Limb (tissue), 2 donors: ENCODE results near the gene INCA1.
A peak's percentile ranks its signal among the peaks of the same experiment; 100 is the strongest.
"Not testable (repeated sequence)": the region's sequence is repeated elsewhere in the genome, so short reads cannot be mapped to it uniquely, and the experiment has no call there.

Source experiments
- DNase-seq, 2 donors: peaks; one replicate each; pipeline ENCODE4 v3.0.0-alpha.2; 2016; ENCODE audit errors: extremely low spot score in 2 of 2

INCA1 gene

GRCh38 chr17:4997302-4998026 is at the start of gene INCA1, which contains the start of gene KIF1C:
TSS of gene INCA1 (minus strand) at chr17:4997522. CDS start at chr17:4994437, 3,085 bp downstream.
TSS of gene KIF1C (plus strand) at chr17:4997950. CDS start at chr17:5000247, 2,297 bp downstream.
- DNase-seq = peak; percentile 93 to 95

GRCh38 chr17:5045496-5045895 is 48.2 kb upstream of the INCA1 start:
- DNase-seq = no peak

GRCh38 chr17:5044630-5045029 is 47.3 kb upstream of the INCA1 start:
- no peak for DNase-seq

GRCh38 chr17:5043524-5043923 is 46.2 kb upstream of the INCA1 start:
- no peak for DNase-seq

- no peak for DNase-seq
Measured at GRCh38 chr17:5042157-5043022, 45.1 kb upstream of the INCA1 start.

GRCh38 chr17:5035315-5035714 is 38.0 kb upstream of the INCA1 start, which contains the start of gene SLC52A1:
TSS of gene SLC52A1 (minus strand) at chr17:5035426. CDS start at chr17:5034606, 820 bp downstream.
- no peak for DNase-seq

GRCh38 chr17:5034651-5035050 is 37.3 kb upstream of the INCA1 start:
- no peak for DNase-seq

GRCh38 chr17:5034063-5034462 is 36.7 kb upstream of the INCA1 start:
- no peak for DNase-seq

GRCh38 chr17:5033352-5034015 is 36.2 kb upstream of the INCA1 start:
- DNase-seq = no peak

- DNase-seq = no peak
Measured at GRCh38 chr17:5032865-5033264, 35.5 kb upstream of the INCA1 start.

- peak; percentile 73 to 88 for DNase-seq
Measured at GRCh38 chr17:5031365-5032082, 34.2 kb upstream of the INCA1 start.

- DNase-seq = not testable (repeated sequence)
Measured at GRCh38 chr17:5030168-5030567, 32.8 kb upstream of the INCA1 start.

GRCh38 chr17:5027916-5028315 is 30.6 kb upstream of the INCA1 start:
- DNase-seq = no peak

- DNase-seq = no peak
Measured at GRCh38 chr17:5027299-5027698, 30.0 kb upstream of the INCA1 start.

GRCh38 chr17:5024604-5025003 is 27.3 kb upstream of the INCA1 start:
- DNase-seq = no peak

GRCh38 chr17:5023588-5024147 is 26.3 kb upstream of the INCA1 start:
- no peak for DNase-seq

GRCh38 chr17:5022171-5022711 is 24.9 kb upstream of the INCA1 start:
- no peak for DNase-seq

- DNase-seq = no peak
Measured at GRCh38 chr17:5020502-5021023, 23.2 kb upstream of the INCA1 start.

- DNase-seq = no peak
Measured at GRCh38 chr17:5019475-5019956, 22.2 kb upstream of the INCA1 start.

- DNase-seq = no peak
Measured at GRCh38 chr17:5014357-5014756, 17.0 kb upstream of the INCA1 start.
